HEK293T (cell line): ENCODE measurements around the gene CBX3.

Experiments used
- BHLHE40 ChIP-seq: fragments of 450-650 bp; IDR thresholded peaks from 2 replicates; pipeline ENCODE4 v1.6.1; 2016; ENCODE audit warnings: mild to moderate bottlenecking, moderate library complexity, borderline replicate concordance
- CTBP1 ChIP-seq: fragments of 450-650 bp; IDR thresholded peaks from 2 replicates; pipeline ENCODE4 v1.6.1; 2016; ENCODE audit warnings: borderline replicate concordance
- FOXA1 ChIP-seq: fragments of 450-650 bp; IDR thresholded peaks from 2 replicates; pipeline ENCODE4 v1.6.1; 2016; ENCODE audit warnings: mild to moderate bottlenecking
- FOXK2 ChIP-seq: fragments of 450-650 bp; IDR thresholded peaks from 2 replicates; pipeline ENCODE4 v1.6.1; 2016; ENCODE audit warnings: mild to moderate bottlenecking
- FOXM1 ChIP-seq: fragments of 450-650 bp; IDR thresholded peaks from 2 replicates; pipeline ENCODE4 v1.6.1; 2017; ENCODE audit warnings: mild to moderate bottlenecking, borderline replicate concordance
- HDGF ChIP-seq: fragments of 450-650 bp; IDR thresholded peaks from 2 replicates; pipeline ENCODE4 v1.6.1; 2017; ENCODE audit warnings: antibody characterized with exemption, borderline replicate concordance
- PKNOX1 ChIP-seq: fragments of 450-650 bp; IDR thresholded peaks from 2 replicates; pipeline ENCODE4 v1.6.1; 2016
- SP1 ChIP-seq: fragments of 450-650 bp; IDR thresholded peaks from 2 replicates; pipeline ENCODE4 v1.6.1; 2017
- TARDBP ChIP-seq: fragments of 450-650 bp; IDR thresholded peaks from 2 replicates; pipeline ENCODE4 v1.6.1; 2016

- no peak for TF ChIP-seq BHLHE40
- no peak for TF ChIP-seq FOXK2
- TF ChIP-seq SP1 = no peak
- TF ChIP-seq FOXA1 = no peak
- no peak for TF ChIP-seq TARDBP
- no peak for TF ChIP-seq PKNOX1
- TF ChIP-seq FOXM1 = no peak
- TF ChIP-seq CTBP1 = no peak
- TF ChIP-seq HDGF = no peak
Observed at GRCh38 chr7:26167303-26167934, 34.1 kb upstream of the CBX3 start.
